Activated naive CD4-positive, alpha-beta T cell treated with anti-CD3 and anti-CD28 coated beads, Interleukin-2, amount 50 U/mL, for 16 hours (primary cell): ENCODE data around the gene HUS1B.
A peak's percentile ranks its signal among the peaks of the same experiment; 100 is the strongest.
"Not testable (repeated sequence)": the region's sequence is repeated elsewhere in the genome, so short reads cannot be mapped to it uniquely, and the experiment has no call there.

ENCODE experiments used
- DNase-seq: peaks from one replicate; pipeline ENCODE4 v3.0.0-alpha.2; 2020

The HUS1B gene

DNA sequence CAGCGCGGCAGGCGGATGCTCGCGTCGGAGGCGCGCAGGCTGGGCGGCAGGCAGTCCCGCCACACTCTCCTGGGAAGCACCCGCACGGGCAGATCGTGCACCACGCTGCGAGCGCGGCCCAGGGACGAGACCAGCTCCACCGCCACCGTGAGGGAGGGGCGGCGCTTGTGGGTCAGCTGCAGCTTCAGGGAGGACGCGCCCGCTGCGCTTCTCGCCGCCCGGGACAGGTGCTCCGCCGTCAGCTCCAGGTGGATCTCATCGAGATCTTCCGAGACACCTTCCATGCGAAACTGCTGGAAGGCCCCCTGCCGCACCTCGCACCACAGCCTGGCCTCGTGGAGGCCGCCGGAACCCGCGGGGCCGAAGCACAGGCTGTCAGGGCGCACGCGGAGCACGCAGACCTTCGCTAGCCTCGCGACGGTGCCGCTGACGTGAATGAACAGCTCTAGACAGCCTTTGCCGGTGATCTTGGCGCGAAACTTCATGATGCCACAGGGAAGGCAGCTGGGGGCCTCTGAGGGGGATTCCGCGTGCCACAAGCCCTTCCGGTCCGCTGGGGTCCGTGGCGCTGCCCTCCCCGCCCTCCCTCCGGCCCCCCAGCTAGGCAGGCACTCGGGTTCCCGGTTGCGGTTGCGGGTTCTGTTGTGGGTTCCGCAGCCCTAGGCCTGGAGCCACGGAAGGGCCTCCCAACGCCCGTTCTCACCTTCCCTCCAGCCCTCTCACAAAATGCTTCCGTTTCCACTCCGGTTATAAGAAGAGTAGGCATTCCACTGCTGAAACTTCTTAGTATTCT, at the start of gene HUS1B:
HUS1B (minus strand) TSS at position 641 of the 793 bp plus-strand sequence; CDS start at position 485, 156 bp downstream.
- no peak for DNase-seq

DNA sequence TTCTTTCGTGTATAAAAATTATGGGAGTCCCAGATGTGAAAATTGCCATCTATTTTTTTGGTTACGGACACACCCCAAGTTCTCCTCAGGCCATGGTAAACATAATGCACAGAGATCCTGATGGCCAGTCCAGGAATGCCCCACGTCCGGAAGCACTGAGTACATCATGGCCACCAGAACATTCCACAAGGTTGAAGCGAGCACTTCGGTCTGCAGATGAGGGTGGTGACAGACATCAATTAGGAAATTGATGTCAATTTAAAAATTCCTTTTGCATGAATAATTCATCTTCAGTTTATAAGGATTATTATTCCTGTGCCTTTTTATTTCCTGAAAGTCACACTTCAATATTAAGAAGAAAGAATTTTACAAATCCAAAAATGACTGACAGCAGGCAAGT, 49.2 kb upstream of the HUS1B start:
- no peak for DNase-seq

DNA sequence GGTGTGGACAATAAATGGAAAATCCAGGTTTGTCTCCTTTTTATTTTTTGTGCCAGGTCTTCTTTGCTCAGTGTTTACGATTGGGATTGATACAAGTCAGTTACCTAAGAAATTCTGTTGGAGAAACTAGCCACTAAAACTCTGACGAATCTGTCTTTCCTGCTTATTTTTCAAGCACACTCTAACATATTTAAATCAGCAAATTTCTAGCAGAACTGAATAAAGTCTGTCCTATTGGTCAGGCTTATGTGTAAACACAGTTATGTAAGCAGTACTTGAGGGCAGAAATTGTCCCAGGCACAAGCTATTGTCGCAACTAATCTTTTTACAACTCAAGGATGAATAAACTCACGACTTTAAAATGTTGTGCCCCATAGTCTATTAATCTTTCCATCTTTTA, 48.1 kb upstream of the HUS1B start:
- no peak for DNase-seq

DNA sequence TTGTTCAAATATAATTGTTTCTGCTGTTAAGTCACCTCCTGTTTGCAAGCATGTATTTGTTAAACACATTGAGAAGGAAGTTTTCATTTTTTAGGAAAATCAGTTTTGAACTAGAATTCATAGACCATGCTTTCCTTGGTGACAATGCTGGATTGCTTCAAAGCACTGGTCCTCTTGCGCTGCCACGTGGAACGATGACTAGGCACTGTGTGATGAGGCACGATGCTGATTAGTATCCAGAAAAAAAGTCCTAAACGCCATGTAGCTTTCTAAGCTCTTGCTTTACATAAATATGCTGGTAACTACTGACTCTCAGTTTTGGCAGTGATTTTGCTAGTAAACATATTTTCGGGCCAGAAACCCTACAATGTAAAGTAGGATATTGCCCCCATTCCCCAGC, 47.1 kb upstream of the HUS1B start:
- no peak for DNase-seq

DNA sequence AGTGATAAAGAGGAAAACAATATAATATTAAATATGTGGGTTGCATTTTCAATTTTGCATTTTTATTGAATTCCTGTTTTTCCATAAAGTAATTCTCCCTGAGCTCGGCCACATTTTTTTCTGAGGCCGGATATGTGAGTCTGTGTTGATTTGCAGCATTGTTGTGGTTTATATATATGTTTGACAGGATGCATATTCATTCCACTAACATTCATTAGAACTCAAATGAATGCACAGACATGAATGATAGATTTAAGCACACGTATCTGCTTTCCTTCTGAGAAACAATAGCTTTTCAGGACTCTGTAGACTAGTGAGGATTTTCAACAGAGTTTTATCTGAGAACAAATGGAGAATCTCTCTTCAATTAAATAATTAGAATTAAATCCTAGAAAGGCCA, 46.7 kb upstream of the HUS1B start:
- DNase-seq, result no peak

DNA sequence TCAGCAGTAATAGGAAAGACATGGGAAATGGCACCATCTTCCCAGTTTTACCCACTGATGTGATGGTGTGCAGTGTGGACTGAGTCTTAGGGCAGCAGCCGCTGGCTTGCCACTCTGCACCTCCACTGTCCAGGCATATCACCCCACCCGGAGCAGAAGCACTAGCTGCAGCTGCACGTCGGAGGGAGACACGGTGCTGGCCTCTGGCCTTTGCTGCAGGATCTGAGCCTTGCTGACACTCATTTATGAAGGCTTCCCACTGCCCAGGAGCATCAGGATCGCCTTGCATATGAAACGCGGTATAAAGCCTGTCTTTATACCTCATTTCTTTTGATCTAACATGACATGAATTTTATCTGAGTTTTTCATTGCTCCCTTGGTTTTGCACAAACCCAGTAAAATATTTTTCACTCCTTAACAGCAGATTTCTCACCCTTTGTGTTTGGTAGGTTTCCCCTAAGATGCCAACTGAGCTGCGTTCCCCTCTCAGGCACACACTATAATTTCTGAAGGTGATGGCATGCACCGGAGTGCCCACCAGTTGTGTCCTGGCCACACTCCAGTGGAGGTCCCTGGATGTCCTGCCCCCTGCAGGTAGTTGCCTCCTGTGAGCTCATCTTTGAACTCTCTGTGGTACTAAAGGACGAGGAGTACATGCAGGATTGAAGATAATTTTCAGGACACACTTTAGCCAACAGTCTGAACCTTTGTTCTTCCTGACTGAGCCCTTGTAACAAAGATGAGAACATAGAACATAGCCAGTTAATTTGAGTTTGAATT, 45.0 kb upstream of the HUS1B start:
- DNase-seq, result no peak

DNA sequence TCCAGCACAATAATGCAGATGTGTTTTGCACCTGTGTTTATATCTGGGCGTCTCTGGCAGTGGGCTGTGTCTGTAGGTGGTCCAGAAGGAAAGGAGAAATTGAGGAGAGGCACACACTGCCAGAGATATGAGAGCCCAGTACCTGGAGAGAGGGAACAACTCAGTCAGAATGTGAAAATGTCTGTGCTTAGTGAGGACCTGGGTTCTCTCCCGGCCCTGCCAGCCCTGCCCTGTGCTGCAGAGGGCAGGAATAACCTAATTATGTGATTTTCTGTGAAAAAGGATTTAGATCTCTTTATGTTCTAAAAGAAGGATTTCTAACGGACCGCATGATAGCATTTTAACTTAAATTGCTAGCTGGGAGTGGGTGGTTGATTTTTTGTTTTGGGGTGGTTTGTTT, 44.3 kb upstream of the HUS1B start:
- no peak for DNase-seq

DNA sequence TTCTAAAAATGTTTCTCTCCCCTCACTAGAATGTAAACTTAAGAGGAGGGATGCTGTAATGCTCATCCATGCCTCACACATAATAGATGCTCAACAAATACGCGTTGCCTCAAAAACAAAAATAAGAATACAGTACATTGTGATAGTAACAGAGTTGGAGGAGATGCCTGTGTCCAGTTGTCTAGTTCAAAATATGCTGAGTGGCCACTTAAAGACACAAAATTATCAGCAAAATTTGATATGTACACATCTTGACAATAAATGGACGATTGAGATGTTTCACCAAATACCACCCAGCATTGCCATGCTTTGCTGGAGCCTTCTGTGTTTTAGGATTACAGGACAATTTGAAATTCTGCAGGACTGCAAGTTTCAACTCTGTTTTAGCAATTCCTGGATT, 43.6 kb upstream of the HUS1B start:
- DNase-seq, result no peak

DNA sequence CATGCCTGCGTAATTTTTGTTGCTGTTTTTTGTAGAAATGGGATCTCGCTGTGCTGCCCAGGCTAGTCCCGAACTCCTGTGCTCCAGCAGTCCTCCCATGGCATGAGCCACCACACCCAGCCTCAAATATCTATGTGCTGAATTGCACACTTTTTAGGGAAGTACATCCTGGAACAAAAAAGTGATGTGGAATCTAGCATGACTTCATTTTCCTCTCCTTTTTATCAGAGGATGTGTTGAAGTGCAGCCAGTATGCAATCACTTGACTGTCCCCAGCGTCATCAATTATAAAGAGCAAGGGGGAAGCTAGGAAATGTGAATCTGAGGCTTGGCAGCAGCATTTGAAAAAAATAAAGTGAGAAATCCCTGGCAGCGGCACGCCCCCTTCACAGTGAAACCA, 42.4 kb upstream of the HUS1B start:
- DNase-seq, result no peak

DNA sequence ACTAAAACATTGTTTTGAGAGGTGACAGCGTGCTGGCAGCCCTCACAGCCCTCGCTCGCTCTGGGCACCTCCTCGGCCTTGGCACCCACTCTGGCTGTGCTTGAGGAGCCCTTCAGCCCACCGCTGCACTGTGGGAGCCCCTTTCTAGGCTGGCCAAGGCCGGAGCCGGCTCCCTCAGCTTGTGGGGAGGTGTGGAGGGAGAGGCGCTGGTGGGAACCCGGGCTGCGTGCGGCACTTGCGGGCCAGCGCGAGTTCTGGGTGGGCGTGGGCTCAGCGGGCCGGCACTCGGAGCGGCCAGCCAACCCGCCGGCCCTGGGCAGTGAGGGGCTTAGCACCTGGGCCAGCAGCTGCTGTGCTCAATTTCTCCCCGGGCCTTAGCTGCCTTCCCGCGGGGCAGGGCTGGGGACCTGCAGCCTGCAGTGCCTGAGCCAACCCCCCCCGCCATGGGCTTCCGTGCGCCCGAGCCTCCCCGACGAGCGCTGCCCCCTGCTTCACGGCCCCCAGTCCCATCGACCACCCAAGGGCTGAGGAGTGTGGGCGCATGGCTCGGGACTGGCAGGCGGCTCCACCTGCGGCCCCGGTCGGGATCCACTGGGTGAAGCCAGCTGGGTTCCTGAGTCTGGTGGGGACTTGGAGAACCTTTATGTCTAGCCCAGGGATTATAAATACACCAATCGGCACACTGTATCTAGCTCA, 37.7 kb upstream of the HUS1B start:
- DNase-seq, result not testable (repeated sequence)

DNA sequence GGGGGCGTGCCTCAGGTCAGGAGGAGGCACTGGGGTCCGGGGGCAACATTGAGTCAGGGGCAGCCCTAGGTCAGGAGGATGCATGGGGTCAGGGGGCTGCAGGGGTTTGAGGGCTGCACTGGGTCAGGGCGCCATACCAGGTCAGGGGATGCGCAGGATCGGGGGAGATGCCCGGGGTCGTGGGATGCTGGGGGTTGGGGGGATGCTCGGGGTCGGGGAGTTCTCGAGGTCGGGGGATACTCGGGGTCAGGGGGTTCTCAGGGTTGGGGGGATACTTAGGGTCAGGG, 36.8 kb upstream of the HUS1B start:
- DNase-seq, result no peak

DNA sequence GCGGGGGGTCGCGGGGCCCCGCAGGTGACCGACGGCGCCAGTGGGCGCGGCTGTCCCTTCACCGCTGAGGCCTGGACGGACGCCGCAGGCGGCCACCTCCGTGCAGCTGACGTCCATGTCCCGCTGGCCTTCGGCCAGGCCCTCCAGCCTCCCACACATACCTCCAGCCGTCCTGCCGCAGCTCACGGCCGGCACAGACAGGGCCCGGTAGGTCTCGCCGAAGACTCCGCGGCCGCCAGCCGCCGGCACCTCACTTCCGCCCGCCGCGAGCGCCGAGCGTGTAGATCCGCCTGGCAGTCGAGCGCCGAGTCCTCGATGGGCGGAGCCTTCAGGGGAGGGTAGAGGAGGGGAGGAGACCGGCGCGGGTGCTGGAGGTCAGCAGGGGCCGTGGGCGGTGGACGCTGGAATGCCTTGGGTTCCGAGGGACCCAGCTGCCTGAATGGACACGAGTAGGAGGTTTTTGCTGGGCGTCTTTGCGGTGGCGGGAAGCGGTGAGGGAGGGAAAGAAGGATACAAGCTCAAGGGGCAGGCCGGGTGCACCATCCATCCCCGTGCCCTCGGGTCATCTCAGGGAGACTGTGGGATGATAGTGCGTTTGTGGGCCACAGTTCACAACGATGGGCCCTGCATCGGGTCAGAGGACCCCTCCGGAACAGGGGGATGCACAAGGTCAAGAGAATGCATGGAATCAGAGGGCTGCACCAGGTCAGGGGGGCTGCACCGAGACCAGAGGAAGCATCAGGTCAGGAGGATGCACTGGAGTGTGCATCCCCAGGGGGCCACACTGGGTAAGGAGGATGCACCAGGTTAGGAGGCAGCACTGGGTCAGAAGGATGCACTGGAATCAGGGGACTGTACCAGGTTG, 36.2 kb upstream of the HUS1B start, which contains the start of gene EXOC2:
EXOC2 (minus strand) TSS at position 282 of the 865 bp plus-strand sequence. CDS start 55,321 bp downstream, outside the sequence.
- DNase-seq, result peak; percentile 87

DNA sequence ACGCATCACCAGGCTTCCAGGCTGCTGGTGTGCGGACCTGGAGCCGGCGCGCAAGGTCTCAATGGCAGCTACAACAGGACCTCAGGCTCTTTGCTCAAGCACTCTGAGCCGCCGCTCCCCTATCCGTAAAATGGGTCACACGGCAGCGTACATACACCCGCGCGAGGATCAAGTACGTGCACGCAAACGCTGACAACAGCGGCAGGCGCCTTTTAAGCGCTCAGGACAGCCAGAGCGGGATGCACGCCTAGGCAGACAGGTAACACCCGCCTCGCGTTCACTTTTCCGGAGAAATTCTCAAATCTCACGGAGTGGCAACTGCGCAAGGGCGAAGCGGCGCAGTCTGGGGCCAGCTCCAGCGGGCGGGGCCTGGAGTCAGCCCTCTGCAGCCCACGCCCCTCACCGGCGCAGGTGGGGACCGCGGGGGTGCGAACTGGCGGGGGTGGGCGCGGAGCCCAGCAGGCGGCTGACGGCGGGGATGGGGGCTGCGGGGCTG, 35.5 kb upstream of the HUS1B start:
- peak; percentile 82 for DNase-seq

DNA sequence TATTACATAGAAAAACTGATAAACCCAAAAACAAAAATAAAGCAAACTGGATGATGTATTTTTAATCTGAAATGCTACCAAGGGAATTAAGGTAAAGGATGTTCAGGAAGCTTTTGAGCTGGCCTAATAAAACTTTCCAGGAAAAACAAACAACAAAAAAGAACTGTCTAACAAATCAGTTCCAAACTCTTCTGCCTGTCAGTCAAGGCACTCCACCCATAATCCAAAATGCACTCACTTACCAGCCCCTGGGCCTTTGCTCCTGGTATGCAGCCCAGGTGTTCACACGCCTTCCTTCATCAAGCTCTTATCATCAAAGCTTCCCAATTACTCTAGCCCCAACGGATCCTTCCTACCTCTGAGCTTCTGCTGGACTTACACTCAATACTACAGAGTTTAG, 32.3 kb upstream of the HUS1B start:
- DNase-seq, result no peak

DNA sequence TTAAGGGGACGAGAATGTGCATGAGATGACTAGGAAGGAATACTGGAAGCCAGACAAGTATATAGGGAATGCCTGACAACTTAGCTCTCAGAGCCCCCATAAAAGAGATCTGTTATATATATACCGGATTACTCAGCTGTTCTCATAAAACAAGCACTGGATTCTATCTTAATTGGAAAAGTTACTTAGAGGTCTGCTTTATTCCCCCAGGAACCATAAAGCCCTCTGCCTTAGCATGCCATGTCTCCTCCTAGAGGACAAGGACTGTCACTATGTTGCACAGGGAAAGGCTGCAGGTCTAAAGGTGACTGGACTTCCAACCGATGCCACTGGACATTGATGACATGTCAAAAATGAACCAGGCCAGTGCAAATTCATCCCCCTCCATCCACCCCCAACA, 29.6 kb upstream of the HUS1B start:
- no peak for DNase-seq

DNA sequence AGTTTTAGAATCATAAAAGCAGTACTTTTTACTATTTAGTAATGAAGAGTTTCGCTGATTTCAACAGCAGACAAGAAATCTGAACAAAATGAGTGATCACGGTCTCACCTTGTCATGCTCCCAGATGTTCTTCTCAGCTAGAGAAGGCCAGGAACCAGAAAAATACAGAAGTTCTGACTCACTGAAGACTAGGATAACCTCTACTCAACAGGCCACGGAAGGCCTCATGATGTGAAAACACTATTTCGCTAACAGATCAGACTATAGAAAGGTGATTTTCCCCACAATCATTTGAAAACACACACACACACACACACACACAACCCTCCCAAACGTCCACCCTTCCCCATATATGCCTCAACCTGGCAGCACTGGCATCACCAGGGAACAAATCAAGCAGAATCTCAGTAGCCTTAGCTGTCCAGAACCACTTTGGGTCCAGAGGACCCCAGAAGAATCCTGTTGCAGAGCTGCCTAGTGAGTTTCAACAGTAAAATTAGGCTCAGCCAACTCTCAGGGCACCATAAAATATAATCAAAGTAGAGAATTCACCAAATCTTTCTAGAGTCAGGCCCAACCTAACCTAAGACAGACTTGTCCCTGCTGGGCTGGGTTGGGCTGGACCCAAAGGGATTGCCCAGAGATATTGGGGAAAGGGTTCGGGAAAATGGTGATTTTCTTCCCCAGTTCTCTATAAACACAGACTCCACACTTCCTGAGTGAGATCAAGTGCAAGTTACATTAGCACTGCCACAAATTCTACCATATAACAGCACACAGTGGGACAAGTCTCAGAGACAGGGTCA, 28.1 kb upstream of the HUS1B start:
- peak; percentile 39 for DNase-seq

DNA sequence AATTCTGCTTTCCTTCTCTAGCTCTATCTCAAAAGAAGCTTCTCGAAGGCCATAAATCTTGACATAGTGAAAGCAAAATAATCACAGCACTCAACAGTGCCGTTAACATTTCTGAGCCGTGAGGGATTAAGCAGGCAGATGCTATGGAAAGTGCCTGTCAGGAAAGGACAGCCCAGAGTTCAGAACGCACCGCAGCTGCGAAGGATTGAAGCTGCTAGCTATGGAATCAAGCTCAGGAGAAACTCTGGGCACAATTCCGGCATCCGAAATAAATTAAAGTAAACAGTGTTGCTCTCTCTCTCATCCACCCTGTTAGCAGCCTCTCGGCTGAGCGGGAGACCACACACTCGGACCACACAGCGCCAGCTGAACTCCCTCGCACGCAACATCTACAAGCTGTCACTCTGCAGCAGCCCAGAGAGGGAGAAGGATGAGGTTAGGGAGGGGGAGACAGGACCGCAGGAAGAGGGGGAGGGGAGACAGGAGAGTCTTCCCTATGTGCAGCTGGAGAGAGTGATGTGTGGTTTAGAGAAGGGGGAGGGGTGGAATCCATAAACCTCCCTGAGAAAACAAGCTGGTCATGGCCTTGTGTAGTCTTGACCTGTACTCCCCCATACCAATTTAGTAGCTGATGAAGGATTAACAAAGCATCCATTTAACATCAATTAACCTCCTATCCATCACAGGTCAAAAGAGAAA, 27.0 kb upstream of the HUS1B start:
- DNase-seq, result no peak

DNA sequence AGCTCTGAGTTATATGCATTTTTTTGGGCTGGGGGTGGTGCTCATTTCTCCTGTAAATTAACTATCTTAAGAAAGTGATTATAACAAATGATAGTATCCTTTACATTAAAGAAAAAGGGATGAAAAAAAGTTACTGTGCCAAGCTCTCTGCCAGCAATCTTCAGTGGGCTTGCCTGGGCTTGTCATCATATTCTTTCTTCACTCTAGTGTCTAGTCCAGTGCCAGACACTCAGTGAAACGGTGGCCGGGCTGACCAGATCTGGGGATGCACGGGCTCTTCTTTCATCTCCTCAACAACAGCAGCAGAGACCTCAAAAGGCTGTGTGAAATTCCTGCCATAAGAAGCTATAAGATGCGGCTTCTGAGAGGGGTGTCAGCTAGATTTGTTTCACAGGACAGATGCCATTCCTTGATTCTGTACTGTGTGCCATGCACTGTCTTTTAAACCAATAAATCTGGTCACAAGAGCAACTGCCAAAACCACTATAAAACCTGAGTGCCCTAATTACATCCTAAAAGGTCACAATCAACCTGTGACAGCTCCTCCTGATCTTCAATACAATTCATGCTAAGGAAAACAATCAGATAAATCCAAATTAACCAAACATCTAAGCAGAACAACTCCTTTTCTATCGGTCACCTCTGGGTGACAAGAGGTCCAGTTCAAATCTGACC, 23.9 kb upstream of the HUS1B start:
- DNase-seq, result no peak

DNA sequence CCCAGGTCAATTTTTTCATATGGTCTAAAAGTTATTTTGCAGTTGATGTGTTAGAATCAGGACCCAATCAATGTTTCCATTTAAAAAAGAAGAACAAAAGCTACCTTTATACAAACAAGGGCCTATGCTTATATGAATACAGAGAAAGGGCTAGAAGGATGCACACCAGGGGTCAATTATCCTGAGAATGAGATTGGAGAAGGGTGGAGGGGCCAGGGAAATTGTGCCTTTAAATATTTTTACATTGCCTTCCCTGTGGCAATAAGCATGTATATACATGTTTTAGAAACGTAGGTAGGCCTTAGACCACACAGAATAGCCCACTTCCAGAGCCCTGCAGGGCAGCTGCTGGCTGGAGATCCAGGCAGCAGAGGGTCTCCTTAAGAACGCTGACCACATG, 23.4 kb upstream of the HUS1B start:
- DNase-seq, result no peak

DNA sequence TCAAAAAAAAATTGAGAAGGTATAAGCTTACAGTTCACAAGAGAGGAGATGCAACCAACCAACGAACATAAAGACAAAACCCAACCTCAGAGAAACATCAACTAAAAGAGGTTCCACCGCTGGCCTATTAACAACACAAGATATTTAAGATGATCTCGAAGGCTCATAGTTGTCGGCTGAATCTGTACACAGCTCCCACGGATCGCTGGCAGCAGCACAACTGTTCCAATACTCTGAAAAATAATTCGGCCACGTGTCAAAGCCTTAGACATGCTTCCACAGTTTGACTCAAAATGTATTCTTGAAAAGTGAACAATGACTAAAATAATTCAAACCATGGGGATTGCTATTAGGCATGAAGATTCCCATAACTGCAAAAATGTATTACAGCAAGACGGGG, 22.4 kb upstream of the HUS1B start:
- DNase-seq, result no peak

DNA sequence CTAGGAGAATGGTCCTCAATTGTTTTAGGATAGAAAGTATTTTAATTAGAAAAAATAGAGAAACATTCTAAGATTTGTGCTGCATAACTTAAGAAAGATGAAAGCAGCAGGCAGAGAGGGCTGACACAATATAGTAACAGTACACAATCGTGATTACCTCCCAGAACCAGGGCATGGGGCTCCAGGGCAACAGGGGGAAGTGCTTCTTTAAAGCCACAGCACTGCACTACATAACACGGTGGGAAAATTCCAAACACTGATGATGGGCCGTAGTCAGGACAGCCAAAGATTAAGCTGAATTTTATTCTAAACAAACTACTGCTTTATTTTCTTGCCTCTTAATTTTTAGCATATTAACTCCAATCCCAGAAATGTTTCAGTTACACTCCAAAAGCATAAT, 21.6 kb upstream of the HUS1B start:
- DNase-seq, result no peak
